SKM-1 (cell line): ENCODE measurements around the gene THAP7.

Experiments
- DNase-seq: peaks from one replicate; lab custom pipeline; 2025; ENCODE audit not compliant: unreplicated experiment; lab: John Stamatoyannopoulos, UW

THAP7 gene

GRCh38 chr22:20994128-20994901, 7.6 kb downstream of the THAP7 start:
- DNase-seq: no peak

- no peak for DNase-seq
Observed at GRCh38 chr22:20993304-20994127, 8.4 kb downstream of the THAP7 start.

GRCh38 chr22:20992456-20993303, 9.2 kb downstream of the THAP7 start:
- DNase-seq: no peak

GRCh38 chr22:20992056-20992442, 9.9 kb downstream of the THAP7 start:
- no peak for DNase-seq

GRCh38 chr22:20991252-20992055, 10.5 kb downstream of the THAP7 start:
- DNase-seq: no peak

GRCh38 chr22:20990184-20991180, 11.4 kb downstream of the THAP7 start:
- no peak for DNase-seq

GRCh38 chr22:20989323-20990138, 12.4 kb downstream of the THAP7 start:
- DNase-seq: no peak

- no peak for DNase-seq
Observed at GRCh38 chr22:20988573-20989322, 13.2 kb downstream of the THAP7 start.

GRCh38 chr22:20987375-20987774, 14.5 kb downstream of the THAP7 start:
- DNase-seq: no peak

GRCh38 chr22:20986365-20986764, 15.6 kb downstream of the THAP7 start:
- DNase-seq: no peak

- no peak for DNase-seq
Observed at GRCh38 chr22:20985720-20986119, 16.2 kb downstream of the THAP7 start.

- no peak for DNase-seq
Observed at GRCh38 chr22:20983081-20983771, 18.7 kb downstream of the THAP7 start.

- DNase-seq: no peak
Observed at GRCh38 chr22:20982563-20982882, 19.4 kb downstream of the THAP7 start.

GRCh38 chr22:20981787-20982562, 19.9 kb downstream of the THAP7 start, which contains the start of gene LZTR1:
Gene LZTR1 (plus strand): TSS chr22:20982297. CDS start chr22:20982372, 75 bp downstream.
- DNase-seq: peak; percentile 73

- DNase-seq: no peak
Observed at GRCh38 chr22:20980938-20981722, 20.8 kb downstream of the THAP7 start.

GRCh38 chr22:20980523-20980922, 21.4 kb downstream of the THAP7 start:
- no peak for DNase-seq
